Lower lobe of right lung (tissue), 2 donors: ENCODE data around the gene WNT7A. TPM values are rescaled to one million over a fixed set of nuclear protein-coding genes. Genes with fewer than 3 reads are reported as not detected.

Source experiments
- ATAC-seq, 2 donors: fragments of 200-7000 bp; cut with Tn5 transposase; one replicate each; pipeline ENCODE4 v1.9.1; 2020 to 2022; ENCODE audit warnings: mild to moderate bottlenecking in 2 of 2, moderate library complexity in 2 of 2
- DNase-seq: peaks from one replicate; pipeline ENCODE4 v3.0.0-alpha.2; 2020
- H3K27ac ChIP-seq: fragments of 200-600 bp; one replicate; pipeline ENCODE4 v1.8.0; 2022
- H3K27me3 ChIP-seq: fragments of 200-600 bp; one replicate; pipeline ENCODE4 v1.8.0; 2022; ENCODE audit warnings: low read depth
- H3K36me3 ChIP-seq: fragments of 200-600 bp; one replicate; pipeline ENCODE4 v1.8.0; 2022; ENCODE audit warnings: mild to moderate bottlenecking
- H3K4me1 ChIP-seq: fragments of 200-600 bp; one replicate; pipeline ENCODE4 v1.8.0; 2022
- H3K4me3 ChIP-seq: fragments of 200-600 bp; one replicate; pipeline ENCODE4 v1.8.0; 2022; ENCODE audit warnings: mild to moderate bottlenecking
- H3K9me3 ChIP-seq: fragments of 200-600 bp; one replicate; pipeline ENCODE4 v1.8.0; 2022
- intact Hi-C: fragments of 100-400 bp; cut with DNase I; formaldehyde crosslinking; loops from one replicate; pipeline ENCODE4 v1.11.0; 2022
- total RNA-seq: library from RNA; stranded (reverse); fragmentation: NEBNext Ultra II Directional; extraction: Animal tissue kit (Norgen Biotek cat#: 25700); gene quantifications from one replicate; pipeline ENCODE4 v1.2.1, GENCODE V29; 2021
- TF ChIP-seq, protein P1 (sequence below): fragments of 200-600 bp; IDR thresholded peaks from one replicate; pipeline ENCODE4 v1.8.0; 2022; ENCODE audit warnings: antibody characterized with exemption, mild to moderate bottlenecking
- donor health status: DM: no; HTN: yes; CAD: no; lungs with severe emphysema.

The WNT7A gene
- total RNA-seq, 1 donor from 2014 or later, result 4.1 TPM

- TF ChIP-seq, protein P1, sequence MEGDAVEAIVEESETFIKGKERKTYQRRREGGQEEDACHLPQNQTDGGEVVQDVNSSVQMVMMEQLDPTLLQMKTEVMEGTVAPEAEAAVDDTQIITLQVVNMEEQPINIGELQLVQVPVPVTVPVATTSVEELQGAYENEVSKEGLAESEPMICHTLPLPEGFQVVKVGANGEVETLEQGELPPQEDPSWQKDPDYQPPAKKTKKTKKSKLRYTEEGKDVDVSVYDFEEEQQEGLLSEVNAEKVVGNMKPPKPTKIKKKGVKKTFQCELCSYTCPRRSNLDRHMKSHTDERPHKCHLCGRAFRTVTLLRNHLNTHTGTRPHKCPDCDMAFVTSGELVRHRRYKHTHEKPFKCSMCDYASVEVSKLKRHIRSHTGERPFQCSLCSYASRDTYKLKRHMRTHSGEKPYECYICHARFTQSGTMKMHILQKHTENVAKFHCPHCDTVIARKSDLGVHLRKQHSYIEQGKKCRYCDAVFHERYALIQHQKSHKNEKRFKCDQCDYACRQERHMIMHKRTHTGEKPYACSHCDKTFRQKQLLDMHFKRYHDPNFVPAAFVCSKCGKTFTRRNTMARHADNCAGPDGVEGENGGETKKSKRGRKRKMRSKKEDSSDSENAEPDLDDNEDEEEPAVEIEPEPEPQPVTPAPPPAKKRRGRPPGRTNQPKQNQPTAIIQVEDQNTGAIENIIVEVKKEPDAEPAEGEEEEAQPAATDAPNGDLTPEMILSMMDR, result no peak
- Histone ChIP-seq H3K9me3 (no peaks in the 10 kb centered on the region), H3K27me3 (peaks cover 7% of the 10 kb centered on the region), H3K4me1 (no peaks in the 10 kb centered on the region), H3K4me3 (no peak overlapping the region), H3K27ac (no peak overlapping the region), H3K36me3 (no peaks in the 10 kb centered on the region)
- DNase-seq (no peak), ATAC-seq (no peak)
- intact Hi-C loops, result no loop called here
These were observed 38.0 kb downstream of the WNT7A start for GRCh38 chr3:13841826-13842225.

DNA sequence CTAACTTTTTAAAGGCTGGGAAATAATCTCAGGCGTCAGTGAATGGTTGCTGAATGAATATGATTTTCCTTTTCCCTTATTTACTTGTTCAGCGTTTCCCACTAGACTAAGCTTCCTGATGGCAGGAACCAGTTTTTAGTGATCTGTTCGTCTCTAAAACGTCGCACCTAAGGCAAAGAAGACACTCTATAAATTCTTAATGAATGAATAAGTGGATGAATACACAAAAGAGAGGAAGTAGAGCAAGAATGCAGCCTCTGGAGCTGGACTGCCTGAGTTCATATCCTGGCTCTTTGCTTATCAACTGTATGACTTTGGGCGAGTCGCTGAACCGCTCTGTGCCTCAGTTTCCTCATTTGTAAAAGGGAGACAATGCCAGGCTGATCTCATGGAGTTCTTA, 38.7 kb downstream of the WNT7A start:
- DNase-seq (no peak), ATAC-seq (no peak)
- Histone ChIP-seq H3K9me3 (no peaks in the 10 kb centered on the region), H3K36me3 (no peaks in the 10 kb centered on the region), H3K4me1 (no peaks in the 10 kb centered on the region), H3K4me3 (no peak overlapping the region), H3K27me3 (peaks cover 7% of the 10 kb centered on the region), H3K27ac (no peak overlapping the region)
- TF ChIP-seq, protein P1, result no peak
- intact Hi-C loops, result no loop called here

GRCh38 chr3:13840456-13840855, 39.4 kb downstream of the WNT7A start:
- peaks cover 2% of the 10 kb centered on the region for H3K27me3 ChIP-seq
- intact Hi-C loops, result no loop called here
- no peak overlapping the region for H3K27ac ChIP-seq
- no peaks in the 10 kb centered on the region for H3K4me1 ChIP-seq
- DNase-seq (no peak), ATAC-seq (no peak)
- H3K4me3 ChIP-seq, result no peak overlapping the region
- no peaks in the 10 kb centered on the region for H3K9me3 ChIP-seq
- no peaks in the 10 kb centered on the region for H3K36me3 ChIP-seq
- TF ChIP-seq, protein P1, result no peak

GRCh38 chr3:13839726-13840340, 40.0 kb downstream of the WNT7A start:
- H3K27ac ChIP-seq, result no peak overlapping the region
- ATAC-seq, result no peak
- H3K4me1 ChIP-seq, result no peaks in the 10 kb centered on the region
- TF ChIP-seq, protein P1, result no peak
- intact Hi-C loops, result no loop called here
- no peaks in the 10 kb centered on the region for H3K27me3 ChIP-seq
- no peaks in the 10 kb centered on the region for H3K9me3 ChIP-seq
- no peak overlapping the region for H3K4me3 ChIP-seq
- DNase-seq, result no peak
- no peaks in the 10 kb centered on the region for H3K36me3 ChIP-seq

DNA sequence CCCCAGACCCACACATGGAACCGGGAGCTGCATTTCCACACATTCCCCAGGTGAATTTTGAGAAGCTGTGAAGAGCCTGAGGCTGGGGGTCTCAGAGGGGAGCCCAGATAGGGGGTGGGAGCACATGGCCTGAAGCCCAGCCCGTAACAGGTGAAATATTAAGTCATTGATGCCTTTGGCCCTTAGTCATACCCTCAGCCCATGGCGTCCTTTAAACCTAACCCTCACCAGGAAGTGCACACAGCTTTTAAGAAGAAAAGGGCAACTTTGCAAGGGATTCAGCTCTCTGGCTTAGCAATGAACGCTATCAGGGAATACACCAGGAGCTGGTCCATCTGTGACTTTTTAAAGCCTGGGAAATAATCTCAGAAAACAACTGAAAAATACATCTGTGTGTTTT, 40.6 kb downstream of the WNT7A start:
- DNase-seq (no peak), ATAC-seq (no peak)
- intact Hi-C loops, result no loop called here
- TF ChIP-seq, protein P1, result no peak
- Histone ChIP-seq H3K36me3 (no peaks in the 10 kb centered on the region), H3K4me1 (no peaks in the 10 kb centered on the region), H3K4me3 (no peak overlapping the region), H3K9me3 (no peaks in the 10 kb centered on the region), H3K27me3 (no peaks in the 10 kb centered on the region), H3K27ac (no peak overlapping the region)

- H3K4me3 ChIP-seq, result no peak overlapping the region
- no peaks in the 10 kb centered on the region for H3K9me3 ChIP-seq
- H3K4me1 ChIP-seq, result no peaks in the 10 kb centered on the region
- intact Hi-C loops, result no loop called here
- H3K27me3 ChIP-seq, result no peaks in the 10 kb centered on the region
- no peak for DNase-seq
- H3K36me3 ChIP-seq, result no peaks in the 10 kb centered on the region
- no peak overlapping the region for H3K27ac ChIP-seq
- TF ChIP-seq, protein P1, result no peak
- ATAC-seq, result no peak
These were observed 41.5 kb downstream of the WNT7A start for GRCh38 chr3:13838421-13838820.
